Neuronal stem cell (in vitro differentiated cells): ENCODE results near the gene GDAP1L1.

Source experiments
- DNase-seq: peaks from one replicate; pipeline ENCODE4 v3.0.0-alpha.2; 2013; ENCODE audit warnings: low spot score
- H2AFZ ChIP-seq: one replicate; pipeline ENCODE4 v1.6.1; 2013; ENCODE audit warnings: mild to moderate bottlenecking, low read length, inconsistent platforms
- H2AK5ac ChIP-seq: 2 replicates; pipeline ENCODE4 v1.6.1; 2013; ENCODE audit warnings: low read depth, mild to moderate bottlenecking, inconsistent platforms, low read length, moderate library complexity, mixed read lengths
- H2BK120ac ChIP-seq: 2 replicates; pipeline ENCODE4 v1.6.1; 2013; ENCODE audit warnings: low read depth, mild to moderate bottlenecking, inconsistent platforms, low read length, moderate library complexity, mixed read lengths
- H2BK12ac ChIP-seq: one replicate; pipeline ENCODE4 v1.6.1; 2013; ENCODE audit warnings: low read length, inconsistent platforms
- H2BK15ac ChIP-seq: 2 replicates; pipeline ENCODE4 v1.6.1; 2013; ENCODE audit warnings: mild to moderate bottlenecking, low read length, inconsistent platforms, mixed read lengths
- H2BK5ac ChIP-seq: one replicate; pipeline ENCODE4 v1.6.1; 2013; ENCODE audit warnings: inconsistent platforms, mild to moderate bottlenecking, low read length, moderate library complexity
- H3K14ac ChIP-seq: one replicate; pipeline ENCODE4 v1.6.1; 2013; ENCODE audit warnings: low read length, inconsistent platforms
- H3K18ac ChIP-seq: 2 replicates; pipeline ENCODE4 v1.6.1; 2013; ENCODE audit warnings: low read length, inconsistent platforms
- H3K23ac ChIP-seq: 2 replicates; pipeline ENCODE4 v1.6.1; 2013; ENCODE audit warnings: low read depth, mild to moderate bottlenecking, mixed read lengths, low read length, inconsistent platforms; ENCODE audit not compliant: poor library complexity
- H3K27ac ChIP-seq: replicated peaks from 3 replicates; pipeline ENCODE4 v1.5.1; 2013; ENCODE audit warnings: low read length, inconsistent platforms
- H3K27me3 ChIP-seq, 3 experiments: 2 replicates each; pipeline ENCODE4 v1.6.1; 2013; ENCODE audit warnings: low read length in 3 of 3, mild to moderate bottlenecking in 2 of 3, inconsistent platforms in 1 of 3, low read depth in 1 of 3, mixed read lengths in 1 of 3, moderate library complexity in 1 of 3; ENCODE audit not compliant: control insufficient read depth in 3 of 3, insufficient read depth in 3 of 3
- H3K36me3 ChIP-seq, 2 donors: replicated peaks in 1 of 2; 2 replicates each; pipeline ENCODE4 v1.6.1; 2013; ENCODE audit warnings: low read length in 2 of 2; ENCODE audit not compliant: control insufficient read depth in 2 of 2, insufficient read depth in 2 of 2
- H3K4ac ChIP-seq: 2 replicates; pipeline ENCODE4 v1.6.1; 2013; ENCODE audit warnings: inconsistent platforms, mild to moderate bottlenecking, low read length, moderate library complexity
- H3K4me1 ChIP-seq, 2 donors: 1 replicate in 1 of 2; 2 replicates in 1 of 2; pipeline ENCODE4 v1.6.1; 2013; ENCODE audit warnings: low read length in 2 of 2, low read depth in 1 of 2; ENCODE audit not compliant: control insufficient read depth in 2 of 2, insufficient read depth in 1 of 2
- H3K4me2 ChIP-seq: one replicate; pipeline ENCODE4 v1.6.1; 2013; ENCODE audit warnings: mild to moderate bottlenecking, low read length, inconsistent platforms; ENCODE audit not compliant: insufficient read depth, poor library complexity, severe bottlenecking
- H3K4me3 ChIP-seq, 2 donors: 2 replicates each; pipeline ENCODE4 v1.5.1; 2013; ENCODE audit warnings: low read length in 2 of 2, mild to moderate bottlenecking in 2 of 2, inconsistent platforms in 1 of 2, moderate library complexity in 1 of 2
- H3K79me1 ChIP-seq: one replicate; pipeline ENCODE4 v1.6.1; 2013; ENCODE audit warnings: low read depth, mild to moderate bottlenecking, inconsistent platforms, low read length, moderate library complexity
- H3K9ac ChIP-seq: one replicate; pipeline ENCODE4 v1.6.1; 2013; ENCODE audit warnings: mild to moderate bottlenecking, low read depth, low read length, inconsistent platforms; ENCODE audit not compliant: poor library complexity
- H3K9me3 ChIP-seq, 2 donors: replicated peaks in 1 of 2; 2 replicates each; pipeline versions ENCODE3 to v1.6.1; 2013; ENCODE audit warnings: low read length in 2 of 2, mild to moderate bottlenecking in 2 of 2, inconsistent platforms in 1 of 2, low read depth in 1 of 2, mixed read lengths in 1 of 2, moderate library complexity in 1 of 2; ENCODE audit not compliant: control insufficient read depth in 2 of 2, insufficient read depth in 1 of 2
- H4K8ac ChIP-seq: one replicate; pipeline ENCODE4 v1.6.1; 2013; ENCODE audit warnings: low read depth, mild to moderate bottlenecking, inconsistent platforms, low read length, moderate library complexity
- H4K91ac ChIP-seq: one replicate; pipeline ENCODE4 v1.6.1; 2013; ENCODE audit warnings: low read length, low read depth, mild to moderate bottlenecking, inconsistent platforms; ENCODE audit not compliant: poor library complexity
- WGBS, 2 donors: extraction: QIAGEN DNeasy Blood & Tissue Kit; methylation state at CpG; one replicate each; pipeline ENCODE4 v1.1.7; 2013; ENCODE audit warnings: missing lambda C conversion rate in 2 of 2, mixed read lengths in 1 of 2; ENCODE audit not compliant: insufficient read length in 2 of 2, insufficient replicate concordance in 1 of 2; ENCODE audit errors: extremely low coverage in 2 of 2; 5-methylcytosine and 5-hydroxymethylcytosine counted together

Gene GDAP1L1

DNA sequence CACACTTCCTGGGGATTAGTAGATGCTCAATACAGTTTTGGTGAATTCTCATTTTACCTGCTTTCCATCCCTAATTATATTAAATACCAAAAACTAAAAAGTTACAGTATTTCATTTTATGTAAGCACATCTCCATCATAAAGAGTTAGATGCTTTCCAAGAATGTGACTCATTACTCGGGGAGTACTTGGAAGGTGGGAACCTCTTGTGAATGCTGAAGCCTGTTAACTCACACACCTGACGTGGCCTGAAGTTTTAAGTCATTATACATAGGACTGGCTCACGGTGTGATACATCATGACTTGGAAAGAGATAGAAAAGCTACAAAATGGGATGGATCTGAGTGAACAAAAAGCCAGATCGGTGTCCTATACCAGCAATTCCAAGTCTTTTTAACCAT is 34.3 kb upstream of the GDAP1L1 start:
- Histone ChIP-seq H3K14ac (no peak overlapping the region), H3K27me3 (no peaks in the 10 kb centered on the region), H3K23ac (no peak overlapping the region), H4K8ac (no peak overlapping the region), H3K9me3 (no peaks in the 10 kb centered on the region), H3K4me2 (no peak overlapping the region), H3K4ac (no peak overlapping the region), H2AK5ac (no peak overlapping the region), H3K9ac (no peak overlapping the region), H4K91ac (no peak overlapping the region), H2BK5ac (no peak overlapping the region), H2AFZ (no peak overlapping the region), H3K27ac (no peak overlapping the region), H3K18ac (no peak overlapping the region), H3K4me1 (peaks cover 4 to 14% of the 10 kb centered on the region in 2 donors), H2BK120ac (no peak overlapping the region), H3K79me1 (peaks cover 2% of the 10 kb centered on the region), H2BK15ac (no peak overlapping the region), H2BK12ac (no peak overlapping the region), H3K4me3 (no peak overlapping the region), H3K36me3 (no peaks in the 10 kb centered on the region)
- no CpG with 5 or more reads among the region's 4 CpGs for WGBS, 2 donors
- DNase-seq = no peak

DNA sequence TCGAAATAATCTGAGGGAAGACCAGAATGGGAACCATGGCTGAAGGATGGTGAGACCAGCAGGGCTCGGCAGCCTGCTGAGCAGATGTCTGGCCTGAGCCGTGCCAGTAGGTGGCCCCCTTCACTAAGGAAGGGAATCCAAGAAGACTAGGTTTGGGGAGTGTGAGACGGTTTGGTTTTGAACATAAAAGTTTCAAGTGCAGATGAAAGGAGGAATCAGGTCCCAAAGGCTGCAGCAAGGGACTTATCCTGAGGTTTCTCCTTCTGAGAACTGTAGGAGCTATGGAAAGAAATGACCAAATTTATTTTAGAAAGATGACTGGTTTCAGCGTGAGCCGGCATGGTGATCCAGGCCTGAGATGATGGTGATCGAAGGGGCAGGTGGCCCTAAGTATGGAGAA is 32.0 kb upstream of the GDAP1L1 start:
- no CpG with 5 or more reads among the region's 7 CpGs for WGBS, 2 donors

DNA sequence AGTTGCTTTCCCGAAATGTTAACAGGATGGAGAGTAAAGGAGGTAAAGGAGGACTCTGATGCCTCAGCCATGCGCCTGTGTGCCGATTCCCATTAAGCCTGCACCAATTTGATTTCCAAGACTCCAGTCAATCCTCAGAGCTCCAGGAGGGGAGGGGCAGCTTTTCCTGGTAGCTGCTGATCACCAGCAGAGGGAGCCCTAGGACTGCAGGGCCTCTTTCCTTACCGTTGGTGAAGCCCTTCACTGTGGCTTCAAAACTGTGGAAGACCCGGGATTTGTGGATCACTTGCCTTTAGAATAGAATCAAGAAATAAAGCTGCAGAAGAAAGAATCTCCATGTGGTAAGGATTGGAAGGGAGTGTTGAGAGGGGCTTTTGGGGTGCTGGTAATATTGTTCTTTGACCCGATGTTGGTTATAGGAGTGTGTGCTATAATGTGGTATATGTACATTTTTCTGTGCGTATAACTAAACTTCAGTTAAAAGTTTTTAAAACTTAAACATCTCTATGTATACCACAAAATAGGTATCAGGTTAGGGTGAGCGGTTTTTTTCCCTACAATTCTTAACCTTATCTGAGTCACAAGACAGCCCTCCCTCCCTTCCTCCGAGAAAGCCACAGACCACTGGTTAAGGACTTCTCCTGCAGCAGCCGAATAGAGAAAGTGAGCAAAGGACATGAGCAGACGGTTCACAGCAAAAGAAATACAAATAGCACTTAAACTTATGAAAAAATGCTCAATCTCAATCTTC is 29.6 kb upstream of the GDAP1L1 start:
- no peak overlapping the region for H2BK120ac ChIP-seq
- H3K9ac ChIP-seq = no peak overlapping the region
- no peaks in the 10 kb centered on the region for H3K27me3 ChIP-seq
- DNase-seq = peak; percentile 64
- H3K4me3 ChIP-seq = no peak overlapping the region
- H3K18ac ChIP-seq = no peak overlapping the region
- H3K27ac ChIP-seq = no peak overlapping the region
- H3K9me3 ChIP-seq = no peaks in the 10 kb centered on the region
- WGBS, 2 donors = no CpG with 5 or more reads among the region's 11 CpGs
- H3K4me1 ChIP-seq = peaks cover 0 to 11% of the 10 kb centered on the region in 2 donors
- H2BK5ac ChIP-seq = no peak overlapping the region
- no peak overlapping the region for H2AK5ac ChIP-seq
- H2AFZ ChIP-seq = no peak overlapping the region
- H2BK12ac ChIP-seq = no peak overlapping the region
- H3K4me2 ChIP-seq = no peak overlapping the region
- no peaks in the 10 kb centered on the region for H3K79me1 ChIP-seq
- no peak overlapping the region for H3K23ac ChIP-seq
- no peak overlapping the region for H4K91ac ChIP-seq
- H2BK15ac ChIP-seq = no peak overlapping the region
- H3K4ac ChIP-seq = no peak overlapping the region
- no peak overlapping the region for H4K8ac ChIP-seq
- H3K14ac ChIP-seq = no peak overlapping the region
- H3K36me3 ChIP-seq = no peaks in the 10 kb centered on the region

More for the DNA sequence above, 32.0 kb upstream of the GDAP1L1 start:
- Histone ChIP-seq H3K4me2 (no peak overlapping the region), H3K23ac (no peak overlapping the region), H3K14ac (no peak overlapping the region), H3K4me1 (peaks cover 2 to 13% of the 10 kb centered on the region in 2 donors), H2BK120ac (no peak overlapping the region), H3K4me3 (no peak overlapping the region), H3K27me3 (no peaks in the 10 kb centered on the region), H3K79me1 (no peaks in the 10 kb centered on the region), H2AFZ (no peak overlapping the region), H3K9me3 (no peaks in the 10 kb centered on the region), H2BK5ac (no peak overlapping the region), H3K27ac (no peak overlapping the region), H3K36me3 (no peaks in the 10 kb centered on the region), H2BK12ac (no peak overlapping the region), H2AK5ac (no peak overlapping the region), H4K8ac (no peak overlapping the region), H3K9ac (no peak overlapping the region), H3K18ac (no peak overlapping the region), H3K4ac (no peak overlapping the region), H2BK15ac (no peak overlapping the region), H4K91ac (no peak overlapping the region)
- DNase-seq = peak; percentile 26

DNA sequence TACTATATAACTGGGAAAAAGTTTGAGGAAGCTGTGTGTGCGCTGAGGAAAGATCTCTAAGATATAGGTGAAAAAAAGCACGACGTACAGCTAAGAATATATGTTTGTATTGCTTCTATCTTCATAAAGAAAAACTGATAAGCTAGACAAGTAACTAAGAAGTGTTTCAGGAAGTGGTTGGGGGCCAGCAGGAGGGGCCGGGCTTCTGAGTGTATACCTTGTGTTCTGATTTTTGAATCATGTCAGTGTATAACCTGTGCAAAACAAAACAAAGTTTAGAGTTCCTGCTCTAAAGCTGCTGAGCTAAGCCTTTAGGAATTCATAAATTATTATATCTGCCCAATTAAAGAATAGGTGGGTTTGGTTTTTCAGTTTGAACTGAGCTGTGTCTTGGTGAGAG is 28.7 kb upstream of the GDAP1L1 start:
- no peak for DNase-seq
- no CpG with 5 or more reads among the region's 4 CpGs for WGBS, 2 donors

More for the DNA sequence above, 28.7 kb upstream of the GDAP1L1 start:
- Histone ChIP-seq H3K4me3 (no peak overlapping the region), H3K79me1 (no peaks in the 10 kb centered on the region), H2BK15ac (no peak overlapping the region), H2AFZ (no peak overlapping the region), H3K9me3 (no peaks in the 10 kb centered on the region), H4K8ac (no peak overlapping the region), H3K27me3 (no peaks in the 10 kb centered on the region), H3K4me1 (peaks cover 0 to 11% of the 10 kb centered on the region in 2 donors), H3K23ac (no peak overlapping the region), H3K14ac (no peak overlapping the region), H3K36me3 (no peaks in the 10 kb centered on the region), H3K9ac (no peak overlapping the region), H2BK120ac (no peak overlapping the region), H3K4ac (no peak overlapping the region), H3K18ac (no peak overlapping the region), H4K91ac (no peak overlapping the region), H3K4me2 (no peak overlapping the region), H2AK5ac (no peak overlapping the region), H2BK5ac (no peak overlapping the region), H2BK12ac (no peak overlapping the region), H3K27ac (no peak overlapping the region)
